H9 (cell line): Measurements from ENCODE around the gene VPREB3. TPM values are rescaled to one million over a fixed set of nuclear protein-coding genes. Genes with fewer than 3 reads are reported as not detected.

Experiments used
- DNase-seq: peaks from one replicate; pipeline ENCODE4 v3.0.0-alpha.2; 2017
- H2AFZ ChIP-seq: one replicate; pipeline ENCODE4 v1.6.1; 2013; ENCODE audit warnings: mild to moderate bottlenecking, low read length, control low read depth, moderate library complexity
- H2AK5ac ChIP-seq: 2 replicates; pipeline ENCODE4 v1.6.1; 2013; ENCODE audit warnings: low read length, control low read depth, mixed read lengths; ENCODE audit not compliant: insufficient read length
- H2BK120ac ChIP-seq: one replicate; pipeline ENCODE4 v1.6.1; 2013; ENCODE audit warnings: low read depth, mild to moderate bottlenecking, low read length, control low read depth, inconsistent platforms; ENCODE audit not compliant: poor library complexity, severe bottlenecking
- H2BK12ac ChIP-seq: 2 replicates; pipeline ENCODE4 v1.6.1; 2013; ENCODE audit warnings: low read length, control low read depth, mixed read lengths, low read depth; ENCODE audit not compliant: insufficient read length
- H2BK15ac ChIP-seq: 2 replicates; pipeline ENCODE4 v1.6.1; 2013; ENCODE audit warnings: low read depth, low read length, control low read depth
- H2BK20ac ChIP-seq: one replicate; pipeline ENCODE4 v1.6.1; 2013; ENCODE audit warnings: low read depth, mild to moderate bottlenecking, low read length, control low read depth, inconsistent platforms; ENCODE audit not compliant: poor library complexity, severe bottlenecking
- H2BK5ac ChIP-seq: 2 replicates; pipeline ENCODE4 v1.6.1; 2013; ENCODE audit warnings: low read length, control low read depth, mixed read lengths; ENCODE audit not compliant: insufficient read length
- H3K14ac ChIP-seq: 2 replicates; pipeline ENCODE4 v1.6.1; 2013; ENCODE audit warnings: low read length, control low read depth; ENCODE audit not compliant: insufficient read depth
- H3K18ac ChIP-seq: 2 replicates; pipeline ENCODE4 v1.6.1; 2013; ENCODE audit warnings: low read depth, mild to moderate bottlenecking, mixed read lengths, low read length, control low read depth; ENCODE audit not compliant: insufficient read length
- H3K23ac ChIP-seq: 2 replicates; pipeline ENCODE4 v1.6.1; 2013; ENCODE audit warnings: low read length, control low read depth, mixed read lengths, low read depth; ENCODE audit not compliant: insufficient read length
- H3K23me2 ChIP-seq: 2 replicates; pipeline ENCODE4 v1.6.1; 2013; ENCODE audit warnings: low read depth, mild to moderate bottlenecking, mixed read lengths, low read length, control low read depth; ENCODE audit not compliant: insufficient read length, poor library complexity, severe bottlenecking
- H3K27ac ChIP-seq: 2 replicates; pipeline ENCODE4 v1.5.1; 2013; ENCODE audit warnings: low read length, control low read depth, mixed read lengths, low read depth; ENCODE audit not compliant: insufficient read length
- H3K27me3 ChIP-seq: 2 replicates; pipeline ENCODE4 v1.6.1; 2013; ENCODE audit warnings: low read length, control low read depth, inconsistent platforms; ENCODE audit not compliant: insufficient read depth
- H3K4ac ChIP-seq: 2 replicates; pipeline ENCODE4 v1.6.1; 2013; ENCODE audit warnings: low read depth, mild to moderate bottlenecking, control low read depth, inconsistent platforms, low read length, moderate library complexity
- H3K4me1 ChIP-seq: 2 replicates; pipeline ENCODE4 v1.6.1; 2013; ENCODE audit warnings: low read length, control low read depth, inconsistent platforms; ENCODE audit not compliant: insufficient read depth
- H3K4me2 ChIP-seq: 2 replicates; pipeline ENCODE4 v1.6.1; 2013; ENCODE audit warnings: low read length, control low read depth, mixed read lengths; ENCODE audit not compliant: insufficient read length, insufficient read depth
- H3K56ac ChIP-seq: 2 replicates; pipeline ENCODE4 v1.6.1; 2013; ENCODE audit warnings: low read depth, mild to moderate bottlenecking, mixed read lengths, low read length, control low read depth; ENCODE audit not compliant: insufficient read length
- H3K79me1 ChIP-seq: 2 replicates; pipeline ENCODE4 v1.6.1; 2013; ENCODE audit warnings: low read depth, mild to moderate bottlenecking, moderate library complexity, low read length, control low read depth, inconsistent platforms; ENCODE audit not compliant: insufficient read depth, poor library complexity, severe bottlenecking
- H3K79me2 ChIP-seq: 2 replicates; pipeline ENCODE4 v1.6.1; 2013; ENCODE audit warnings: low read length, control low read depth, inconsistent platforms; ENCODE audit not compliant: insufficient read depth
- H3K9ac ChIP-seq: 2 replicates; pipeline ENCODE4 v1.6.1; 2013; ENCODE audit warnings: low read length, control low read depth, mixed read lengths; ENCODE audit not compliant: insufficient read length; ENCODE audit errors: extremely low read depth
- H3K9me3 ChIP-seq: one replicate; pipeline ENCODE4 v1.6.1; 2013; ENCODE audit warnings: low read depth, low read length, inconsistent platforms; ENCODE audit not compliant: control insufficient read depth
- H3T11ph ChIP-seq: one replicate; pipeline ENCODE4 v1.6.1; 2013; ENCODE audit warnings: mild to moderate bottlenecking, low read length, control low read depth, inconsistent platforms
- H4K20me1 ChIP-seq: one replicate; pipeline ENCODE4 v1.6.1; 2013; ENCODE audit not compliant: control insufficient read depth, insufficient read length, insufficient read depth
- H4K5ac ChIP-seq: 2 replicates; pipeline ENCODE4 v1.6.1; 2013; ENCODE audit warnings: low read depth, mild to moderate bottlenecking, mixed read lengths, low read length, control low read depth; ENCODE audit not compliant: insufficient read length
- H4K8ac ChIP-seq: replicated peaks from 2 replicates; pipeline ENCODE4 v1.6.1; 2013; ENCODE audit warnings: low read length, control low read depth, mixed read lengths, low read depth; ENCODE audit not compliant: insufficient read length
- H4K91ac ChIP-seq: 2 replicates; pipeline ENCODE4 v1.6.1; 2013; ENCODE audit warnings: low read depth, mild to moderate bottlenecking, moderate library complexity, mixed read lengths, low read length, control low read depth; ENCODE audit not compliant: insufficient read length
- H3K27ac Mint-ChIP-seq, 3 experiments: 2 replicates in 2 of 3; 3 replicates in 1 of 3; pipeline ENCODE4 v1.8.0; 2020 to 2021; ENCODE audit warnings: mixed read lengths in 3 of 3, mild to moderate bottlenecking in 1 of 3, moderate library complexity in 1 of 3
- H3K27me3 Mint-ChIP-seq: 2 replicates; pipeline ENCODE4 v1.8.0; 2021; ENCODE audit warnings: low read depth, mild to moderate bottlenecking, moderate library complexity, mixed read lengths
- H3K36me3 Mint-ChIP-seq, 3 experiments: 2 replicates in 2 of 3; 3 replicates in 1 of 3; pipeline ENCODE4 v1.8.0; 2020 to 2021; ENCODE audit warnings: low read depth in 3 of 3, mixed read lengths in 3 of 3; ENCODE audit not compliant: insufficient read depth in 1 of 3
- H3K4me1 Mint-ChIP-seq, 2 experiments: 2 replicates each; pipeline ENCODE4 v1.8.0; 2020; ENCODE audit warnings: mixed read lengths in 2 of 2
- H3K4me3 Mint-ChIP-seq, 2 experiments: 2 replicates in 1 of 2; 3 replicates in 1 of 2; pipeline ENCODE4 v1.8.0; 2020 to 2021; ENCODE audit warnings: mild to moderate bottlenecking in 2 of 2, mixed read lengths in 2 of 2, moderate library complexity in 1 of 2
- H3K9me3 Mint-ChIP-seq, 2 experiments: 2 replicates in 1 of 2; 3 replicates in 1 of 2; pipeline ENCODE4 v1.8.0; 2020; ENCODE audit warnings: mild to moderate bottlenecking in 2 of 2, mixed read lengths in 2 of 2, moderate library complexity in 1 of 2
- CTCF ChIP-seq: fragments of 200-600 bp; sonication (generic); conservative IDR thresholded peaks from 3 replicates; pipeline ENCODE4 v1.8.0; 2021; ENCODE audit warnings: antibody characterized with exemption, mild to moderate bottlenecking
- WGBS: extraction: QIAGEN DNeasy Blood & Tissue Kit; methylation state at CpG from one replicate; pipeline ENCODE4 v1.1.7; 2013; ENCODE audit warnings: missing lambda C conversion rate, low lambda C conversion rate, mixed read lengths; ENCODE audit not compliant: insufficient read length; ENCODE audit errors: extremely low coverage; 5-methylcytosine and 5-hydroxymethylcytosine counted together
- total RNA-seq: library from RNA; stranded (reverse); gene quantifications from 2 replicates; pipeline ENCODE4 v1.2.1, GENCODE V29; 2021

The VPREB3 gene
- total RNA-seq, 1 experiment from 2014 or later: 0.50 TPM

DNA sequence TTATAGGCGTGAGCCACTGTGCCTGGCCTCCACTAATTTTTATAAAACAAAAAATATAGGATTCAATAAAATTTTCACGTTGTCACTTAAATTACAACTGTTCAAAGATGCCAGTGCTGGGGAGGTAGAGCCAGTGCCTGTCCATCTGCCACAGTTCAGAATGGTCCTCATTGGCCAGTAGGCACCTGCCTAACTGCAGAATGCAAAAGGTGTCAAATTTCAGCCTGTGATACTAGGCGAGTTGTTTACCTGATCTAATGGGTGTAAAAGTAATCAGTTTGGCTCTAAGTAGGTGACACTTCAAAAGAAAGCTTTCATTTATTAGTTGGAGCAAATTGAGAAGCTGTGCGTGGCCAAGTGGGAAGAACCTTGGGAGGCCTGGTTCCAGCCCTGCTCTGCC is 34.9 kb upstream of the VPREB3 start:
- H3K56ac ChIP-seq: no peak overlapping the region
- H3K9ac ChIP-seq: no peak overlapping the region
- no peaks in the 10 kb centered on the region for H3K79me1 ChIP-seq
- H2BK5ac ChIP-seq: no peak overlapping the region
- no peak for TF ChIP-seq CTCF
- H3K23ac ChIP-seq: no peak overlapping the region
- Mint-ChIP-seq H3K4me3 (peak overlapping the region in 1 of 2 experiments; percentile 45; a peak in 2 of 5 replicates), H3K9me3 (no peaks in the 10 kb centered on the region), H3K4me1 (peaks cover 22 to 30% of the 10 kb centered on the region in 2 experiments), H3K27me3 (no peaks in the 10 kb centered on the region), H3K27ac (no peak overlapping the region; a peak in 1 of 7 replicates), H3K36me3 (peaks cover 10 to 32% (median 29%) of the 10 kb centered on the region in 3 experiments; a peak in 6 of 7 replicates)
- no peak overlapping the region for H3K4me2 ChIP-seq
- no peak overlapping the region for H2AK5ac ChIP-seq
- DNase-seq: peak; percentile 34
- H3K27ac ChIP-seq: no peak overlapping the region
- H4K20me1 ChIP-seq: no peaks in the 10 kb centered on the region
- H3T11ph ChIP-seq: no peak overlapping the region
- H4K8ac ChIP-seq: no peak overlapping the region
- H2BK120ac ChIP-seq: no peak overlapping the region
- no peak overlapping the region for H4K5ac ChIP-seq
- no peak overlapping the region for H3K18ac ChIP-seq
- no peak overlapping the region for H2BK20ac ChIP-seq
- H3K14ac ChIP-seq: no peak overlapping the region
- no peaks in the 10 kb centered on the region for H3K9me3 ChIP-seq
- H3K79me2 ChIP-seq: peaks cover 16% of the 10 kb centered on the region; the same call in 1 of the 2 replicates
- H3K27me3 ChIP-seq: no peaks in the 10 kb centered on the region; the same call in 1 of the 2 replicates
- H3K23me2 ChIP-seq: peaks cover 2% of the 10 kb centered on the region
- no peak overlapping the region for H2AFZ ChIP-seq
- no peak overlapping the region for H4K91ac ChIP-seq
- H2BK15ac ChIP-seq: no peak overlapping the region
- no peak overlapping the region for H3K4ac ChIP-seq
- no peak overlapping the region for H2BK12ac ChIP-seq
- peaks cover 2% of the 10 kb centered on the region; the same call in 1 of the 2 replicates for H3K4me1 ChIP-seq
- no CpG with 5 or more reads among the region's 4 CpGs for WGBS
